ENCODE data around the gene NDRG3. TPM values are rescaled to one million over a fixed set of nuclear protein-coding genes. Genes with fewer than 3 reads are reported as not detected.
"Not testable (repeated sequence)": the region's sequence is repeated elsewhere in the genome, so short reads cannot be mapped to it uniquely, and the experiment has no call there.

Gene NDRG3
- total RNA-seq, 1 experiment from 2014 or later = 49.7 TPM

- no peak for DNase-seq (ENCODE audit: low read depth)
These were observed 101.2 kb downstream of the NDRG3 start for GRCh38 chr20:36644706-36645095.

- no peak for DNase-seq (ENCODE audit: low read depth)
These were observed 101.7 kb downstream of the NDRG3 start for GRCh38 chr20:36644032-36644705.

- no peak for DNase-seq (ENCODE audit: low read depth)
These were observed 103.8 kb downstream of the NDRG3 start for GRCh38 chr20:36642136-36642535.

DNA sequence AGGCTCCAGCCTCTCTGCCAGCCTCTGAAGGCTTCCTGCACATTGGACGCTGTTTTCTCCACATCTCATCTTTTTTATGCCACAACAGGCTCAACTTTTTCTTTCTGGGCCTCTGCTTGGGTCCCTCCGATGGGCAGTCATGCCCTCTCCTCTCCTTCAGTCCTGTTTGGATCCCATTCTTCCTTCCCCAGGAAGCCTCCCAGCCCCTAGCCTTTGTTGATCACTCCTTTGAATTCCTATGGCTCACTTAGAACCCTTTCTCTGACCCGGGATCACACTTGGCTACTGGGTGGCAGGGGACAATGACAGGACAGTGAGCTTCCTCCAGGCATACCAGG lies 104.4 kb downstream of the NDRG3 start:
- no peak for DNase-seq (ENCODE audit: low read depth)

DNA sequence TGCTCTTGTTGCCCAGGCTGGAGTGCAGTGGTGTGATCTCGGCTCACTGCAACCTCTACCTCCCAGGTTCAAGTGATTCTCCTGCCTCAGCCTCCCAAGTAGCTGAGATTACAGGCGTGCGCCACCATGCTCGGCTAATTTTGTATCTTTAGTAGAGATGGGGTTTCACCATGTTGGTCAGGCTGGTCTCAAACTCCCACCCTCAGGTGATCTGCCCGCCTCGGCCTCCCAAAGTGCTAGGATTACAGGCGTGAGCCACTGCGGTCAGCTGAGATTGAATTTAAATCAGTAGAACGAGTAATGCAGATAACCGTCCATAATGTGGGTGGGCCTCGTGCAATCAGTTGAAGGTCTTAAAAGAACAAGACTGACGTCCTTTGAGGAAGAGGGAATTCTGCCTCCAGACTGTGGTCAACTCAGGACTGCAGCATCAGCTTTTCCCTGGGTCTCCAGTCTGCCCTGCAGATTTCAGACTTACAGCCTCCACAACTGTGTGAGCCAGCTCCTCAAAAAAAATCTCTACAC lies 107.0 kb downstream of the NDRG3 start:
- DNase-seq (ENCODE audit: low read depth) = not testable (repeated sequence)

- no peak for DNase-seq (ENCODE audit: low read depth)
These were observed 111.5 kb downstream of the NDRG3 start for GRCh38 chr20:36634342-36634741.

- DNase-seq (ENCODE audit: low read depth) = no peak
These were observed 112.6 kb downstream of the NDRG3 start for GRCh38 chr20:36633285-36633772.

DNA sequence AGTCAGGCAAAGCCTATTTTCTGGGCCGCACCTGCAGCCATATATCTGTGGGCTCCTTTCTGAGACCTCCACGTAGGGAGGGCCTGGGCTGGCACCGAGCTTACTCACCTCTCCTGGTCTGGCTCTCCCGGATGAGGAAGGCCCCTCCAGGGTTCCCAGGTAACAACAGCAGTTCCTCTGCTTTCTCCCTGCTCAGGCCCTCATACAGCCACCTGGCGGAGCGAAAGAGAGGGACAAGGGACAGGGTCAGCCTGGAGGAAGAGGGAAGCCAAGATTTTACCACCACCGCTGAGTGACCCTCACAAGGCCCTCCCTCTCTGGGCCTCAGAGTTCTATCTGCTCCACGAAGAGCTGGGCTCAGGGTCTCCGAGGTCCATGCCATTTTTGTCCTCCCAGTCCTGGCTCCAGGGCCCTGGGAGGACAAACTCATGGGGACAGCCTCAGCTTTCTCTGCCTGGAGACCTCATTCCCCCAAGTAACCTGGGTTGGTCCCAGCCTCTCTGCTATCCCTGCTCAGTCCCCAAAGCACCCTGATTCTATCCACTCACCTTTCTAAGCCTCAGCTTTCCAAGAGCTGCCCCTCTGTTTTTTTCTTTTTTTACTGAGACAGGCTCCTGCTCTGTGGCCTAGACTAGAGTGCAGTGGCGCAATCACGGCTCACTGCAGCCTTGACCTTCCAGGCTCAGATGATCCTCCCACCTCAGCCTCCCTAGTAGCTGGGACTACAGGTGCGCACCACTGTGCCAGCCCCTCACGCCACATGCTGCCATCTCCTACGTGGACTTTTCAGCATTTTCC lies 113.2 kb downstream of the NDRG3 start:
- no peak for DNase-seq (ENCODE audit: low read depth)

- no peak for DNase-seq (ENCODE audit: low read depth)
These were observed 113.8 kb downstream of the NDRG3 start for GRCh38 chr20:36632147-36632486.

- DNase-seq (ENCODE audit: low read depth) = peak; percentile 38
These were observed 114.2 kb downstream of the NDRG3 start for GRCh38 chr20:36631646-36632045.

GRCh38 chr20:36629719-36630681 lies 115.9 kb downstream of the NDRG3 start:
- no peak for DNase-seq (ENCODE audit: low read depth)

GRCh38 chr20:36628076-36628475 lies 117.8 kb downstream of the NDRG3 start:
- no peak for DNase-seq (ENCODE audit: low read depth)

GRCh38 chr20:36624944-36625324 lies 121.0 kb downstream of the NDRG3 start:
- DNase-seq (ENCODE audit: low read depth) = no peak

- DNase-seq (ENCODE audit: low read depth) = no peak
These were observed 121.6 kb downstream of the NDRG3 start for GRCh38 chr20:36624068-36624943.

DNA sequence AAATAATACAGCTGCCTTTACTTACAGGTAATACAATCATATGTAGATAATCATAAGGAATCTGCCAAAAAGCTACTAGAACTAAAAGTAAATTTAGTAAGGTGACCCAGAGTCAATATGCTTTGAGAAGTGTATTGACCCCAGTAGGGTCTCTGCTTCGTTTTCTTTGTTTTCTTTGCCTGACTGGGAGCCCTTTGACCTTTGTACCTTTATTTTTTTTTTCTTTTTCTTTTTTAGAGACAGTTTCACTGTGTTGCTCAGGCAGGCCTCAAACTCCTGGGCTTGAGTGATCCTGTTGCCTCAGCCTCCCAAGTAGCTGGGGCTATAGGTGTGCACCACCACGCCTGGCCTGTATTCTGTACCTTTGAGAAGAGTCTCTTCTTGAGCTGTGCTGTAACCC lies 122.4 kb downstream of the NDRG3 start:
- no peak for DNase-seq (ENCODE audit: low read depth)

DNA sequence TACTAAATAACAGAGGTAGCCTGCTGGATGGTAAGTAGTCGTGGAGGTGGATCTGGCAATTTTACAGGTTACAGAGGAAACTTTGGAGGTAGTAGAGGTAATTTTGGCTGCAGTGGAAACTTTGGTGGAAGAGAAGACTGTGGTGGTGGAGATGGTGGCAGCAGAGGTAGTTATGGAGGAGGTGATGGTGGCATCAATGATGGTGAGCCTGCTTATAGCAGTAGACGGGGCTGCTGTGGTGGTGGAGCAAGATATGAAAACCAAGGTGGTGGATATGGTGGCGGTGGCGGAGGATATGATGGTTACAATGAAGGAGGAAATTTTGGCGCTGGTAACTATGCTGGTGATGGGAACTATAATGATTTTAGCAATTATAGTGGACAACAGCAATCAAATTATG lies 125.0 kb downstream of the NDRG3 start:
- no peak for DNase-seq (ENCODE audit: low read depth)

DNA sequence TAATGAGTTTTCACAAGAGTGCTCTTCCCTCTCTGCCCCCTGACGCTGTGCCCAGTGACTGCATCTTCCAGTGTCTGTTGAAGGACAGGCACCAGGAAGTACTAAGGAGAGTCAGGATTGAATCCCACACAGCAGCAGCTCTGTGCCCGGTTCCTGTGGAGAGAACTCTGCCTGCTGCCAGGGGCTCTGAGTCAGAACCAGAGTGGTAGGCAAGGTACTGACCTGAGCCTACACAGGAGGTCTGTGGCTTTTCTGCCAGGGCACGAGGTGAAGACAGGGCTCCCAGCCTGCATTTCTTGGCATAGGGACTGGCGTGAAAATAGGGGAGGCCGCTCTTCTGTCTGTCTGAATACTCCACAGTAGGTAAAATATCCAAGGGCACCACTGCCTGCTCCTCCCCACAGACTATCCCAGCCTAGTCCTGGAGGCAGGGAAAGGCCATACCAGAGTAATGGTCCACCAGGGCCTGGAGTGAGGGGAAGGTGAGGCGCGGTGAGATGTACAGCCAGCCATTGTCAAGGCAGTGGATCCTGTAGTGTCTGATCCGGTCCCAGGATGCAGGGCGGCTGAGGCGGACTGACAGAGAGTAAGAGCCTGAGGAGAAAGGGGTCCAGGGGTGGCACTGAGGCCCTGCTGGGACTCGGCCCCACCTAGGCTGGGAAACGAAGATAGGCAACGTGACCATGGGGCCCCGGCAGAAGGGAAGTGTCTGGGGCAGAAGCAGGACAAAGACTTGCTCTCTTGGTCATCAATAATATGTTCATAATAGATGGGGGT lies 130.9 kb downstream of the NDRG3 start:
- peak; percentile 89 for DNase-seq (ENCODE audit: low read depth)

DNA sequence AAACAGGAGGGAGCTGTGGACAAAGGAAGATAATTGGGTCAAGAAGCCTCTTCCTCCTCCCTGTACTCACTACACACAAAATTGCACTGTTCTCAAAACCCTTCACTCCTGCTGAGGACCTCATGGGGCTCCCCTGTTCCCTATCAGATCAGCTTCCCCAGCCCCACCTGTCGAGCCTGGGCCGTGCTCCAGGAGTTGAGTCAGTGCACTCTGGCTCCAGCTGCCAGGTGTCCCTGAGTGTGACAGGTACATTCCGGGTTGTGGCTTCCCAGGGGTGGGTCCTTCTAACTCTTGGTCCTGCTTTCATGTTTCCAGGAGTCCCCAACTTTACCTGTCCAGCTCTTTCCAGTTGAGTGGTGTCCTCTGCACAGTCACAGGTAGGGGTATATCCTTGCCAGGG lies 131.9 kb downstream of the NDRG3 start:
- no peak for DNase-seq (ENCODE audit: low read depth)

GRCh38 chr20:36611625-36612024 lies 134.3 kb downstream of the NDRG3 start:
- DNase-seq (ENCODE audit: low read depth) = no peak

- DNase-seq (ENCODE audit: low read depth) = peak; percentile 31
These were observed 137.5 kb downstream of the NDRG3 start for GRCh38 chr20:36608388-36608728.

Measured in M059J (cell line).